Left ventricle myocardium inferior (tissue), 1 donor: ENCODE measurements around the gene ERP29. TPM values are rescaled to one million over a fixed set of nuclear protein-coding genes. Genes with fewer than 3 reads are reported as not detected.
"Not testable (repeated sequence)": the region's sequence is repeated elsewhere in the genome, so short reads cannot be mapped to it uniquely, and the experiment has no call there.

ENCODE experiments used
- DNase-seq: peaks from one replicate; pipeline ENCODE4 v3.0.0-alpha.2; 2020
- H3K27ac ChIP-seq: fragments of 200-600 bp; replicated peaks from 2 replicates; pipeline ENCODE4 v1.8.0; 2021
- H3K27me3 ChIP-seq: fragments of 200-600 bp; 2 replicates; pipeline ENCODE4 v1.8.0; 2021; ENCODE audit warnings: low read depth
- H3K36me3 ChIP-seq: fragments of 200-600 bp; 2 replicates; pipeline ENCODE4 v1.8.0; 2021
- H3K4me1 ChIP-seq: fragments of 200-600 bp; 2 replicates; pipeline ENCODE4 v1.8.0; 2021
- H3K4me3 ChIP-seq: fragments of 200-600 bp; 2 replicates; pipeline ENCODE4 v1.8.0; 2021; ENCODE audit warnings: mild to moderate bottlenecking, moderate library complexity
- H3K9me3 ChIP-seq: fragments of 200-600 bp; replicated peaks from 2 replicates; pipeline ENCODE4 v1.8.0; 2021
- CTCF ChIP-seq: fragments of 200-600 bp; IDR thresholded peaks from 2 replicates; pipeline ENCODE4 v1.8.0; 2021; ENCODE audit warnings: antibody characterized with exemption, mild to moderate bottlenecking, borderline replicate concordance
- intact Hi-C: fragments of 100-400 bp; cut with micrococcal nuclease; formaldehyde crosslinking; loops from one replicate; pipeline ENCODE4 v1.11.0; 2022
- total RNA-seq: library from RNA; stranded (reverse); fragmentation: NEBNext Ultra II Directional; extraction: Animal tissue kit (Norgen Biotek cat#: 25700); gene quantifications from one replicate; pipeline ENCODE4 v1.2.1, GENCODE V29; 2021
- donor health status: DM: no; HTN: yes; CAD: no; lungs with severe emphysema.

Gene ERP29
- total RNA-seq, 1 donor from 2014 or later: 49.3 TPM

- no peaks in the 10 kb centered on the region for H3K27me3 ChIP-seq
- H3K4me3 ChIP-seq: no peak overlapping the region
- peaks cover 22% of the 10 kb centered on the region for H3K4me1 ChIP-seq
- peaks cover 25% of the 10 kb centered on the region for H3K36me3 ChIP-seq
- H3K27ac ChIP-seq: no peak overlapping the region
- DNase-seq: no peak
- intact Hi-C loops: no loop called here
- TF ChIP-seq CTCF: no peak
- no peaks in the 10 kb centered on the region for H3K9me3 ChIP-seq
Observed at GRCh38 chr12:111991535-111991934, 21.7 kb upstream of the ERP29 start.

- DNase-seq: no peak
- H3K4me3 ChIP-seq: no peak overlapping the region
- no peaks in the 10 kb centered on the region for H3K27me3 ChIP-seq
- intact Hi-C loops: no loop called here
- peaks cover 25% of the 10 kb centered on the region for H3K36me3 ChIP-seq
- no peaks in the 10 kb centered on the region for H3K9me3 ChIP-seq
- no peak for TF ChIP-seq CTCF
- peaks cover 26% of the 10 kb centered on the region for H3K4me1 ChIP-seq
- H3K27ac ChIP-seq: no peak overlapping the region
Observed at GRCh38 chr12:111991946-111992345, 21.3 kb upstream of the ERP29 start.

- Histone ChIP-seq H3K36me3 (peaks cover 25% of the 10 kb centered on the region), H3K9me3 (no peaks in the 10 kb centered on the region), H3K4me3 (no peak overlapping the region), H3K27ac (no peak overlapping the region), H3K4me1 (peaks cover 31% of the 10 kb centered on the region), H3K27me3 (no peaks in the 10 kb centered on the region)
- no peak for TF ChIP-seq CTCF
- DNase-seq: no peak
- intact Hi-C loops: no loop called here
Observed at GRCh38 chr12:111992464-111992863, 20.8 kb upstream of the ERP29 start.

- TF ChIP-seq CTCF: no peak
- H3K27ac ChIP-seq: peak overlapping the region; percentile 43
- intact Hi-C loops: no loop called here
- H3K9me3 ChIP-seq: no peaks in the 10 kb centered on the region
- H3K4me3 ChIP-seq: peak overlapping the region; percentile 18
- no peak for DNase-seq
- H3K4me1 ChIP-seq: peaks cover 42% of the 10 kb centered on the region
- no peaks in the 10 kb centered on the region for H3K27me3 ChIP-seq
- peaks cover 18% of the 10 kb centered on the region for H3K36me3 ChIP-seq
Observed at GRCh38 chr12:111993292-111994150, 19.7 kb upstream of the ERP29 start.

- H3K27me3 ChIP-seq, H3K9me3 ChIP-seq, DNase-seq, intact Hi-C loops: not testable (repeated sequence)
- Histone ChIP-seq H3K36me3 (peaks cover 17% of the 10 kb centered on the region), H3K4me1 (peaks cover 45% of the 10 kb centered on the region), H3K4me3 (peak overlapping the region; percentile 18), H3K27ac (peak overlapping the region; percentile 43)
Observed at GRCh38 chr12:111994211-111995111, 18.8 kb upstream of the ERP29 start.
